ENCODE measurements around the gene CDC23. TPM values are rescaled to one million over a fixed set of nuclear protein-coding genes. Genes with fewer than 3 reads are reported as not detected.

CDC23 gene
- total and polyA plus RNA-seq, 2 of the 8 experiments (the other 6 are each of a cell fraction or from before 2014, with no cell fraction given), result 32.6 to 45.7 TPM

DNA sequence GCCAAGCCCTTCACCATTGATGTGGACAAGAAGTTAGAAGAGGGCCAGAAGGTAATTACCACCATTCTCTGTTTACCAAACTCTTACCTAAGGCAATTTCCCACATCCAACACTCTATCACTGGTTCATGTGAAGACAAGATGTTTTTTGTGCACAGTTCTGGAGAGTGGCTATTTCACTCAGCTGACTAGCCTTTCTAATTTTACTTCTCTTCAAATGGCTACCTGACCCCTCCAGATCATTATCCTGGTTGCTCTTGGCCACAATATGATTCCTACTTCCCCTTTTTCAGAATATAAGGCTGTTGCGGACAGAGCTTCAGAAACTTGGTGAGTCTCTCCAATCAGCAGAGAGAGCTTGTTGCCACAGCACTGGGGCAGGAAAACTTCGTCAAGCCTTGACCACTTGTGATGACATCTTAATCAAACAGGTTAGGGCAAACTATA, 27.1 kb downstream of the CDC23 start (continued):
- TF ChIP-seq CBX8 (IDR thresholded peaks at IDR 0.05; ENCODE audit: borderline replicate concordance, low read depth, low read length), result no peak
- TF ChIP-seq CBX5 (IDR thresholded peaks at IDR 0.05; ENCODE audit: low read depth, low read length), result no peak
- TF ChIP-seq SP1 (IDR thresholded peaks at IDR 0.05; ENCODE audit: low read depth, low read length), result no peak
- TF ChIP-seq CEBPB (IDR thresholded peaks at IDR 0.05; ENCODE audit: low read depth, low read length), result no peak
- TF ChIP-seq HDAC6 (IDR thresholded peaks at IDR 0.05; ENCODE audit: low read depth, low read length), result no peak
- TF ChIP-seq KDM5A (IDR thresholded peaks at IDR 0.05; ENCODE audit: low read length), result no peak
